ENCODE measurements around the gene PRODH2.

- TF ChIP-seq NFYB (CRISPR knock-in tag; IDR thresholded peaks at IDR 0.05): no peak
- TF ChIP-seq ZSCAN9 (CRISPR knock-in tag; IDR thresholded peaks at IDR 0.05; ENCODE audit: borderline replicate concordance): no peak
- TF ChIP-seq ZNF142 (CRISPR knock-in tag; IDR thresholded peaks at IDR 0.05): no peak
- TF ChIP-seq IRF1 (CRISPR knock-in tag; IDR thresholded peaks at IDR 0.05; ENCODE audit: low read depth): no peak
- TF ChIP-seq ZBTB8A (CRISPR knock-in tag; IDR thresholded peaks at IDR 0.05; ENCODE audit: borderline replicate concordance, low read depth): no peak
Measured at GRCh38 chr19:35830986-35831385, 18.3 kb upstream of the PRODH2 start.
